Measurements from ENCODE around the gene KRT71.

GRCh38 chr12:52521175-52521567 lies 31.8 kb downstream of the KRT71 start:
- TF ChIP-seq REST (IDR thresholded peaks at IDR 0.05; ENCODE audit: insufficient read depth in 1 of 2, low read depth in 2 of 2, low read length in 1 of 2) (no peak), POLR2AphosphoS5 (IDR thresholded peaks at IDR 0.05; ENCODE audit: low read depth, low read length) (no peak)

Measured in Panc1 (cell line).